ENCODE data around the gene CKM. TPM values are rescaled to one million over a fixed set of nuclear protein-coding genes. Genes with fewer than 3 reads are reported as not detected.

CKM gene
- total RNA-seq: 2,391 TPM
- long read RNA-seq, transcript CKM-201 (8 exons, 1,657 nt): major isoform, 10,855 of 12,166 reads
- long read RNA-seq, partial matches to known transcripts: 1,155 of 12,166 reads
- long read RNA-seq, other reads (novel, unspliced or antisense): 156 of 12,166 reads

DNA sequence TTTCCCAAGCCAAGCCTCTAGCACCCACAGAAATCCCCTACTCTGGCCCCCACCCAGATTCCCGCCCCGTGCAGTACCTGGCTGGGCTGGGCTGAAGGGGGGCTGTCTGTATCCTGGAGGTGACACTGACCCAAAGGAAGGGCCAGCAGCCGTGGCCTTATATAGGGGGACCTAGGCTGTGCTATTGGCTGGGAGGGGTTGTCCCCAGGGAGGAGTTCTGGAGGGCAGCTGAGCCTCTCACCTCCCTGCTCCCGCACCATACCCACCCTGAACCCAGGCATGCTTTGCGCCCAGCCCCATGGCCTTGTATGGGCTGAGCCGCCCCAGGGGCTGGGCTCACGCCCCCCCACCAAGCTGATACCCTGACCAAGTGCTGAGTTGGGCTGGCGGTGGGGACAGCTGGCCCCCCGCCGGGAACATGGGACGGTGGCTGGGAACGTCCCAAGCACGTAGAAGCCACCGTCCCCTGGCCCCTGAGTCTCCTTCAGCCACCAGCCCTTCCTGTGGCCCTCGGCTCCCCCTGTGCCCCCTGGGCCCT lies at the start of gene CKM:
TSS of gene CKM (minus strand) at position 132 of the 538 bp plus-strand sequence. CDS start 3,162 bp downstream, outside the sequence.
- peak; percentile 85 for DNase-seq (ENCODE audit: low spot score)
- intact Hi-C loops (cut with DNase I): loop anchor here (2.0 kb wide), 1 partner anchor 28 kb away; no protein-coding TSS in a partner anchor

DNA sequence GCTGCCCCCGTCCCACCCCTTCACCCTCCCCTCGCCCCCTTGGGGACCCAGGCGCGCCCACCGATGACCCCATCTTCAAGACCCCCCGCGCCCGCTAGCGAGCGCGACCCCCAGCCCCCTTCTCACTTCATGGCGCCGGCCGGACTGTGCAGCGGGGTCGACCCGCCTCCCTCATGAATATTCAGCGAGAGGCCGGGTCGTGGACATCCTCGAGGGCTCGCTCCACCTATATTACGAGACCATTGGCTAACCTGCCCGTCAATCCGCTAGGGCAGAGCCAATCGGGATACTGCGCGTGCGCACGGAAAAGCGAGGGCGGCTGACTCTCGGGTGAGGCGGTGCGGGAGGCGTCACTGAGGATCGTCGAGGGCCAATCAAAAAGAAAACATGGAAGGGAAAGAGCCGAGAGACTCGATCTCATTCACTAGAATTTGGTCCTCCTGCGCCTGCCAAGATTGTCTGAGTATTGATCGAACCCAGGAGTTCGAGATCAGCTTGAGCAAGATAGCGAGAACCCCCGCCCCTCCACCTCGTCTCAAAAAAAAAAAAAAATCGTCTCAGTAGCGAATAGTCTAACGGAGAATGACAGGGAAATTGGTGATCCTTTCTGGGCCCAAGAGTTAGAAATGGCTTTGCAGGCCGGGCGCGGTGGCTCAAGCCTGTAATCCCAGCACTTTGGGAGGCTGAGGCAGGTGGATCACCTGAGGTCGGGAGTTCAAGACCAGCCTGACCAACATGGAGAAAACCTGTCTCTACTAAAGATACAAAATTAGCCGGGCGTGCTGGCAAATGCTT lies 47.9 kb upstream of the CKM start, which contains the start of gene ERCC2:
TSS of gene ERCC2 (minus strand) at position 164 of the 795 bp plus-strand sequence. CDS start at position 131, 33 bp downstream.
- DNase-seq (ENCODE audit: low spot score): peak; percentile 99
- intact Hi-C loops (cut with DNase I): no loop called here

DNA sequence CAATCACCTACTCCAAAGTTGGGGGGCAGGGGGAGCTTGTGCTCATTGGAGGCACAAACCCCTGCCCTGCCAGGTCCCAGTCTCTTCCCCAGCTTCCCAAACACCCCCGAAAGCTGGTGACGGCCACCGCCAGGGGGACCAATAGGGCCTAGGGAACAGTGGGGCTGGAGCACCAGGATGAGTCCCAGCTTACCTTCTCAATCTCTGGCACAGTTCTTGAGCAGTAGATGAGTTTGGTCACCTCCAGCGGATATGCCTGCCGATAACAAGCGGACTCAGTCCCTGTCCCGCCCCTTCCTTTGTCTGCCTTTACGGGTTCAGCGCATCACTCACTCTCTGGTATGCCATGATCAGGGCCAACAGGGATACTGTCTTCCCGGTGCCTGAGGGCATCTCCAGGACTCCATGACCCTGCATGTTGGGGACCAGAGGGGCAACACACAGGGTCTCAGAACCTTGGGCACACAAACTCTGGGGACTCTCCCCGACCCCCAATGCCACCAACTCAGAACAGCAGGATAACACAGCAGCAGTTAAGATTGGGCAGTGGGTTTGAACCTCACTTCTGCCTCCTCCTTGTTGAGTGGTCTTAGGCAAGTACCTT lies 46.2 kb upstream of the CKM start:
- no peak for DNase-seq (ENCODE audit: low spot score)
- intact Hi-C loops (cut with DNase I): no loop called here

DNA sequence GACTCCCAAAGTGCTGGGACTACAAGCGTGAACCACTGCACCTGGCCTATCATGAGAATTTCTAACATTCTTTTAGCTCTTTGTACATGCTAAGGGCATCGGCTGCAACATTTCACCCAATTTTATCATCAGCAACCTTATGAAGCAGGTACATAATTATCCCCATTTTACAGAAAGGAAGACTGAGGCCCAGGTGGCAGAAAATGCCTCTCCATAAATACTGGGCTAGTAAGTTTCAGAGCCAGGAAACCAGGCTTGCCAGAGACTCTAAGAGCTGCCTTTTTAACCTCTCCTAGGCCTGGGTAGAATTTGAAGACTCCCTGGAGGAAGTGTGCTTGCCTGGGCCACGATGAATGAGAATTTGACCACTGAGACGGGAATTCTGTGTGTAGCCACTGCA lies 45.5 kb upstream of the CKM start:
- intact Hi-C loops (cut with DNase I): no loop called here

DNA sequence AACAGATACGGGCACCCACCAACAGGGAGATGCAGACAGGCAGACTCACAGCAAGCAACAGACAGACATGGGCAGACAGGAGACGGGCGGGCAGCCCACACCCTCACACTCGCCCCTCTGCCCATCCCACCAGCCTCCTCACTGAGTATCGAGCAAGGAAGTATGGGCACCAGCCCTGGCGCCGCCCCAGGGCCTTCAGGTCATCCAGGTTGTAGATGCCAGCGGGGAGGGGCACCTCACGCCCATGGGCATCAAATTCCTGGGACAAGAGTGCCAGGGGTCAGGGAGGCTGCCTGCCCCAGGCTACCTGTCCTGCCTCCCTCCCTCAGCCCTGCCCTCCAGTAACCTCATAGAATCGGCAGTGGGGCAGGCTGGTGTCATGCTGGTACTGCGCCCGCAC lies 42.0 kb upstream of the CKM start:
- DNase-seq (ENCODE audit: low spot score): no peak
- intact Hi-C loops (cut with DNase I): no loop called here

More for the DNA sequence above, 45.5 kb upstream of the CKM start:
- DNase-seq (ENCODE audit: low spot score): no peak

DNA sequence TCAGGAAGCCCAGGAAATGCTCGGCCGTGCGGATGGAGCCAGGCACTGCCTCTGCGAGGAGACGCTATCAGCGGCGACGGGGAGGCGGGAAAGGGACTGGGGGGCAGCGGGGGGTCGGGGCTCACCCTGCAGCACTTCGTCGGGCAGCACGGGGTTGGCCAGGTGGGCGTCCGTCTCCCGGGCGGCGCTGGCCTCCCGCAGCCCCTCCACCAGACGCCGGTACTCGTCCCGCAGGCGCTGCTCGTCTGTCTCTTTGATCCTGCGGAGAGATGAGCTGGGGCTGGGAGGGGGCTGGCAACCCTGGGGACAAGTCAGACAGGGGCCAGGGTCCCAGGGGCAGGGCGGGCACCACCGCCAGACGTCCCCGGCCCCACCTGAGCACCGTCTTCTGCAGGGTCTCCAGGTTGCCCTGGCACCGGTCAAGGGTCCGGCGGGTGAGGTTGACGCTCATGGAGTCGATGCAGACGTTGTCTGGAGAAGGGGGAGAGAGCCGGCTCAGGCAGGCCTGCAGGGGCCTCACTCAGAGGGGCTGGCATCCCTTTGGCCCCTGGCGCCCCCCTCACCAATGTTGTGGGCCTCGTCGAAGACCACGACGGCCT lies 41.3 kb upstream of the CKM start:
- intact Hi-C loops (cut with DNase I): no loop called here
- no peak for DNase-seq (ENCODE audit: low spot score)

DNA sequence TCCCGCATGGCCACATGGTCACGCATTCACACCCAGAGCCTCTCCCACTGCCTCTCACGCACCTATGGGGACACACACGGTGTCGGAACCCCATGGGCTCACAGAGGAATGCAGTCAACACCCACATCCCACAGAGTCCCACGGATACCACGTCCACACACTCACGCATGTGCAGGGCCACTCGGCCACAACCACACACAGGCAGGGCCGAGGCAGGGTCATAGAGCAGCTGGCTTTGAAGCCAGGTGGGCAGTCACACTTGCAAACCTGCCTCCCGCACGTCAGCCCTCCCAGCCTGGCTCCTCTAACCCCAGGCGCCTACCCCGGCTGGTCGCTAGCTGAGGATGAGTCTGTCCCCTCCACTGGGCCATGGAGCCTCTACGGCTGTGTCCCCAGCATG lies 39.6 kb upstream of the CKM start:
- no peak for DNase-seq (ENCODE audit: low spot score)

DNA sequence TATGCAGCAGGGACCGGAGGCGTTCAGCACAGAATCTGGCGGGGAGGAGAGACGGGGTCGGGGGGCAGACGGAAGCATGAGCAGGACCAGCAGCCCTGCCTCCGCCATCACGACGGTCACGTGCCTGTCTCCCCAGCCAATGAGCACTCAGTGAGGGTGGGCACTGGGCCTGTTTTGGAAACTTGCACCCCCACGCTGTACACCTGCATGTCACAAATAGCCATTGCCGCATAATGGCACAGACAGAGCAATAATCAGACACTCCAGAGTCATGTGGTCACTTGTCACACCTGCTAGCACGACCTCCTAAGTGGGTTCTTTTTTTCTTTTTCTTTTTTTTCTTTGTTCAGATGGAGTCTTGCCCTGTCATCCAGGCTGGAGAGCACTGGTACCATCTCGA lies 38.9 kb upstream of the CKM start:
- no peak for DNase-seq (ENCODE audit: low spot score)
- intact Hi-C loops (cut with DNase I): no loop called here

More for the DNA sequence above, 39.6 kb upstream of the CKM start:
- intact Hi-C loops (cut with DNase I): no loop called here

DNA sequence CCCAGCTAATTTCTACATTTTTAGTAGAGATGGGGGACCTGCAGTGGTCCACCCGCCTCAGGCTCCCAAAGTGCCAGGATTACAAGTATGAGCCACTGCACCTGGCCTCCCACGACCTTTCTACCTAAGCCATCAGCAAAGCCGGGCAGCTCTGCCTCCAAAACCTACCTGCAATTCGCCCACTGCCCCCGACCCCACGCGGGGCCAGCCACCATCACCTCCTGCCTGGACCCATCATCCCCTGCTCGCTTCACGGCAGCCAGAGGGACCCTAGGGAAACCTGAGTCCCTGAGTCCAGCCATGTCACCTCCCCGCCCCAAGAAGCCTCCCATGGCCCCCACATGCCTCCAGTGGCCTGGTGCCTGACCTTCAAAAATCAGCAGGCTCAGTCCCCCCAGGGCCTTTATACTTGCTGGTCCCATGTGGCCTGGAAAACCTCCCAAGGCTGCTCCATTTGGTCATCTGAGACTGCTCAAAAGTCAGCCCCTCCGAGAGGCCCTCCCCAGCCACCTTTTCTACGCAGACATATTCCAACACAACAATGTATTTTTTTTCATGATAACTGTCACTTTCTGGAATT lies 35.6 kb upstream of the CKM start:
- intact Hi-C loops (cut with DNase I): no loop called here
- DNase-seq (ENCODE audit: low spot score): no peak

DNA sequence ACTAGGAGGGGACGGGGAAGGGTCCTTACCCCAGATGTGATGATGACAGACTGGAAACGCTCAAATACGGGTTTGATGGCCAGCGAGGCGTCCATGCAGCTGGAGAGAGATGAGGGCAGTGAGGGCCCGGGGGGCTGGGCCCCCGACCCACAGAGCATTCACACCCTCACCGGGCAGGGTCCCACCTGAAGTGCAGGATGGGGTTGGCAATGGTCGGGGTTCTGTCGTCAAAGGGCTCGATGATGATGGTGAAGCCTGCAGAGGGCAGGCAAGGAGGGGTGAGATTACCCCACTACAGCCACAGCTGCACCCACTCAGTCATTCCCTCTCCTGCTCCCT lies 34.7 kb upstream of the CKM start:
- no peak for DNase-seq (ENCODE audit: low spot score)
- intact Hi-C loops (cut with DNase I): no loop called here

DNA sequence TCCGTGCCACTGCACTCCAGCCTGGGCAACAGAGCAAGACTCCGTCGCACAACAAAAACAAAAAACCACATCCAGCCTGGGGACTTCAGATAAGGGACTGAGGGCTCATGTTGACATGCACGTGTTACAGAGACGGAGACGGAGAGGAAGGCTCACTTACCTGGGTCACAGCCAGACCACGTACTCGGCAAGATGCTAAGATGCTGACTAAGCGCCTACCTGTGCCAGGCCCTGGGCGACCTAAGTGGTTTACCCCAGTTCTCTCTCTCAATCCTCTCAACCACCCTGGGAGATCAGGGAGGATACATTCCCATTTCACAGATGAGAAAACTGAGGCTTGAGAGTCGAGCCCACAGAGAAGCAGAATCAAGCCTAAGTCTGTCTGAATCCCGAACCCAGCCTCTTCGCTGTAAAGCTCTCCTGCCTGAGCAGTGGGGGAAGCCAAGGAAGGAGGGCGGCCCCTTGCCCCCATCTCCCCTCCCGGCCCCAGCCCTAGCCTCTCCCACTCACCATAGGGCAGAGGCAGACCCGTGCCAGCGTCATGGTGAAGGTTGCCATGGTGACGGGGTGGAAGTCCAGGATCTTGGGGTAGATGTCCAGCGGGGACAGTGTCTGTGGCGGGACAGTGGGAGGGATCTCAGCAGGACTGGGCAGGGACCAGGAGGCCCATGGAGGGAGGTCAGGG lies 34.2 kb upstream of the CKM start:
- intact Hi-C loops (cut with DNase I): no loop called here

DNA sequence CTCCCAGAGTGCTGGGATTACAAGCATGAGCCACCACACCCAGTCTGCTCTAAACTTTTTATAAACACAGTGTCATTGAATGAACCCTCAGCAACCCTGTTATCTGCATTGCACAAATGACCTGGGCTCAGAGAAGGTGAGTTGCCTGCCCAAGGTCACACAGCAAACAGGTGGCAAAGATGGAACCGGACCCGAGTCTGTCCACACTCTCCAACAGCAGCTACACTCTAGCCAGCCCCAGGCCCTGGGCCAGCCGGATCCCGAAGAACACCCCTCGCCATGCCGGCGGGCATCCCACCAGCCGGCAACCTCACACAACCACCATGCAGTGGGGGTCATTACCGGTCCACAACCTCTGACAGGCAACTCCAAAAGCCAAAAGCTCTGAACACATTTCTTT lies 33.2 kb upstream of the CKM start:
- DNase-seq (ENCODE audit: low spot score): no peak
- intact Hi-C loops (cut with DNase I): no loop called here

More for the DNA sequence above, 34.2 kb upstream of the CKM start:
- DNase-seq (ENCODE audit: low spot score): no peak

DNA sequence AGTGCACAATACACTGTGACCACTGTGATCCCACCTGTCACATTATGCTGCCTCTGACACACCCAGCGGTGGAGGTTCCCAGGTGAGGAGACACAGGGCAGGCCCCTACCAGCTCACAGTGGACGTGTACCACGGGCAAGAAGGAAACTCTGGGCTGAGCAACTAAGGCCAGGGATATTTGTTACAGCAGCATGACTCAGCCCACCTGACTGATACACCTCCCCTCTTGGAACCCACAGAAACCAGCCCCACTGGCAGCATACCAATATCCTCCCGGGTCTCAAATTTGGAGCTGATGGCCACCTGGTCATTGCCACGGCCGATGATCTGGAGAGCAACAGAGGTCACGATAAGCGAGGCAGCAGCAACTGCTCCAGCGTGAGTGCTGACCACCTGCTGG lies 32.7 kb upstream of the CKM start:
- intact Hi-C loops (cut with DNase I): no loop called here

DNA sequence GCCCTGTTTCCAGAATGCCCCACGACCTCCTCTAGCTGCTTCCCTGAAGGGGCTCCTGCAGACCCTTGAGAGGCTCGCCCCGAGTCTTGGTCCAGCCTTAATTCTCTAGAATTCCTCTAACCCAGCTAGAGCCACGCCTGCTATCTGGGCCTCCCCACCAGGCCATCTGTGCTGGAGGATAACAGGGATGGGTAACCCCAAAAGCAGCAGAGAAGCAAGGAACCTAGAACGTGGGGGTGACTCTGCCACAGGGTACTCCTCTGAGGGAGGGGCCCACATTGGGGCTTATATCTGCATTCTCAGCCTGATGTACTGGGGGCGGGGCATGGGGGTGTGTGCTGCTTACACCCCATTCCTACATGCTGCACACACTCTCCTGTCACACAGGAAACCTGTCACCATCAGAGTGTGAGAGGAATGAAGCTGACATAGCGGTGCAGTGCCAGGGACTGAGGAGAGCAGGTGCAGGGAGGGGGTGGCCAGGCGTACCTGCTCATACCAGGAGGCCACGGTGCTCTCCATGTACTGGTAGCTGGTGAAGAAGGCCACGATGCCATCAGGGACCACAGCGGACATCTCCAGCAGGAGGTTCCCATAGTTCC lies 31.7 kb upstream of the CKM start:
- no peak for DNase-seq (ENCODE audit: low spot score)
- intact Hi-C loops (cut with DNase I): no loop called here

More for the DNA sequence above, 32.7 kb upstream of the CKM start:
- DNase-seq (ENCODE audit: low spot score): no peak

DNA sequence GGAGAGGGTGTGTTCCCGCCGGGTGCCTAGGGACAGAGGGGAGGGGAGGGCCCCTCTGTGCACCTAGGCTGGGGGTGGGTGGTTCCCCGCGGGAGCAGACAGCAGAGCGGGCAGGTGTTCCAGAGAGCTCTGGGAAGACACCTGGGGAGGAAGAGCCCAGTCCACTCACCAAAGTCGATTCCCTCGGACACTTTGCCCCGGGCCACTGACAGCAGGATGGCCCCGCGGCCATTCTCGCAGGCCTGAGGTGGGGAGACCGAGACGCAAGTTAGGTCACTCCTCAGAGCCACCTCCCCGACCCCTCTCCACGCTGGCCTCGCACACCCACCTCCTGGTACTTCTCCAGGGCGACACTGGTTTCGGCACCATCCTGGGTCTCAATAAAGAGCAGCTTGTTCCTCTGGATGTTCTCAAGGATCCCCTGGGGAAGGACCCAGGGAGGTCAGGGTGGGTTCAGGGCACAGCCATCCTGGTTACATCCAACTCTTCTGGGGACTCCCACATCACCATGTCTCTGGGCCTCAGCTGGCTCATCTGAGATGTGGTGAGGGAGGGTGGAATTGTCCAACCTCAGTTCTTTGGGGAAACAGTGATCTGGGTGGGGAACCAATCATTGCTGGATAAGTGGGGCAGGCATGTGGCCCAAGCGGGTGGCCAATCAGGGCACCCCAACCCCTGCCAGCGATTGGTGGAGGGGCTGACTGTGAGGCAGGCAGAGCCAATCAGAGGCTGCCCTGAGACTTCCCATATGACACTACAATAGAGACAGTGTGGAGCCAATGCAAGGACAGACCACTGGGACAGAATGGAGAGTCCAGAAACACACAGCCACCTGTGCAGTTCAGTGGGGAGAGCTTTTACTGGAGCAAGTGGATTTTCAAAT lies 30.5 kb upstream of the CKM start:
- intact Hi-C loops (cut with DNase I): no loop called here
- DNase-seq (ENCODE audit: low spot score): no peak

DNA sequence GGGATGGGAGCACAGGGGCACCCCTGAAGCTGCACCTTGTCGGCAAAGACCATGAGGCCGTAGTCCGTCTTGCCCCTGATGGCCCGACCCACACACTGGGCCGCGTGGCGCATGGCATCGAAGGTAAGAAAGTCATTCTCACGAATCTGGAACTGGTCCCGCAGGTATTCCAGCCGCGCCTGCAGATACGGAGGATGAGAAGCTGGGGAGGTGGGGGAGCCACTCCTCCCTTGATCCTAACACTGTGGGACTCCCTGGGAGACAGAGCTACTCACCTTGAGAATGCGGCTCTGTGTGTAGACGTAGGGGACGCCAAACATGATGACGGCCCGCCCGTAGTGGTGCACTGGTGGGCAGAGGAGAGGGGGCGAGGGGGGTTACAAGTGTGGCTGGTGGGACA lies 29.8 kb upstream of the CKM start:
- intact Hi-C loops (cut with DNase I): no loop called here
- no peak for DNase-seq (ENCODE audit: low spot score)

DNA sequence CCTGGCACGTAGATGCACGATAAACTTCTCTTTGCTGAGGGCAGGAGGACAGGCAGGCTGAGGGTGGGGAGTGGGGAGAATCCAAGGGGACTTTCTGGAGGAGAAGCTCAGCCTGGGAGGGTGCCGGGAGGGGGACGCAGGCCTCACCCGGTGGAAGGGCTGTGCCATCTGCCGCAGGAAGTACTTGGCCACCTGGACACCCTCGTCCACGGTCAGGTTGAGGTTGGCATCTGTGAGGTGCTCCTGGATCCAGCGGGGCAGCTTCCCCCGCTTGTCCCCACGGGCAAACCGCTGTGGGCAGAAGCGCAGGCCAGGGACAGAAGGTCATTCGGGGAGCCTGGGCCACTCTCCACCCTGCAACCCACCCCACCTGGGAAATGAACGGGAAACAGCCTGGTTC lies 29.4 kb upstream of the CKM start:
- intact Hi-C loops (cut with DNase I): no loop called here
- no peak for DNase-seq (ENCODE audit: low spot score)

DNA sequence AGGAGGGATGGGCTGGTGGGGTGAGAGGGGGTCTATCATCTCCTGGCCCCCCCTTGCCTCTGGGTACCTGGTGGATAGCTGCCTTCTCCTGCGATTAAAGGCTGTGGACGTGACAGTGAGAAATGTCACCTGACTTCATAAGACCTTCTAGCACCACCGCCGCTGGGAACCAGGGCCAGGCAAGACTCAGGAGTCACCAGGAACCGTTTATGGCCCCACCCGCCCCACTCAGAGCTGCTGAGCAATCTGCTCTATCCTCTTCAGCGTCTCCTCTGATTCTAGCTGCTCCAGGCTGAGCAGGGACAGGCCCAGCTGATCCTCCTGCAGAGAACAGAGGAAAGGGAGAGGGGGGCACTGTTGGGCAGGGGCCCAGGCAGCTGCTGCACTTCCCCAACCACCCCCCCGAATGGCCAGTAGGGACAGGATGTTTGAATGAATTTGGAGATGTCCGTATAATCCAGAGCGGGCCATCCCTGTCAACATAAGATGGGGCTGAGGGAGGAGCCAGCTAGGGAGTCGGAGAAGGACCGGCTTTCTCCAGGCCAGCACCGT lies 28.8 kb upstream of the CKM start:
- DNase-seq (ENCODE audit: low spot score): no peak
- intact Hi-C loops (cut with DNase I): no loop called here

All from cardiac septum (tissue), 1 donor.